K562 (cell line): Measurements from ENCODE around the gene XPOT. TPM values are rescaled to one million over a fixed set of nuclear protein-coding genes. Genes with fewer than 3 reads are reported as not detected.

ENCODE experiments used
- ARID2 ChIP-seq: fragments of 450-650 bp; IDR thresholded peaks from 2 replicates; pipeline ENCODE4 v1.6.1; 2017; ENCODE audit warnings: antibody characterized with exemption, mild to moderate bottlenecking
- CHCHD3 ChIP-seq: fragments of 250-450 bp; sonication (Bioruptor Pico); IDR thresholded peaks from 2 replicates; pipeline ENCODE4 v2.1.2; 2022; ENCODE audit warnings: mild to moderate bottlenecking
- CREBBP ChIP-seq: IDR thresholded peaks from one replicate; pipeline ENCODE4 v1.6.1; 2012; ENCODE audit warnings: low read depth, mild to moderate bottlenecking, control low read depth, inconsistent platforms, low read length
- EGR1 ChIP-seq: fragments of 450-650 bp; conservative IDR thresholded peaks from 2 replicates; pipeline ENCODE4 v1.6.1; 2017; ENCODE audit warnings: mild to moderate bottlenecking
- GATAD2B ChIP-seq: fragments of 450-650 bp; IDR thresholded peaks from 2 replicates; pipeline ENCODE4 v1.6.1; 2017; ENCODE audit warnings: mild to moderate bottlenecking, borderline replicate concordance
- MCM3 ChIP-seq: fragments of 450-650 bp; IDR thresholded peaks from 2 replicates; pipeline ENCODE4 v1.6.1; 2016
- NFXL1 ChIP-seq: fragments of 450-650 bp; formaldehyde crosslinking; IDR thresholded peaks from 2 replicates; pipeline ENCODE4 v1.4.0; 2021; ENCODE audit warnings: mild to moderate bottlenecking
- SMC3 ChIP-seq: conservative IDR thresholded peaks from 2 replicates; pipeline ENCODE4 v1.6.1; 2011; ENCODE audit warnings: low read depth, low read length, improper control_type of control experiment; ENCODE audit not compliant: insufficient read depth
- STAG1 ChIP-seq: sonication (generic); formaldehyde crosslinking; IDR thresholded peaks from 2 replicates; pipeline ENCODE4 v1.5.0; 2020; ENCODE audit warnings: missing genetic modification reagents, borderline replicate concordance
- TBL1XR1 ChIP-seq, 2 experiments: IDR thresholded peaks; 2 replicates each; pipeline ENCODE4 v1.6.1; 2012; ENCODE audit warnings: improper control_type of control experiment in 2 of 2, low read length in 2 of 2, mild to moderate bottlenecking in 1 of 2
- ZBTB9 ChIP-seq: fragments of 450-650 bp; formaldehyde crosslinking; IDR thresholded peaks from 2 replicates; pipeline ENCODE4 v1.4.0; 2020; ENCODE audit warnings: mild to moderate bottlenecking, moderate library complexity
- ZNF324 ChIP-seq: fragments of 250-450 bp; sonication (Bioruptor Pico); IDR thresholded peaks from 2 replicates; pipeline ENCODE4 v1.4.0; 2020; ENCODE audit warnings: mild to moderate bottlenecking
- ZNF445 ChIP-seq: fragments of 250-450 bp; sonication (Bioruptor Pico); IDR thresholded peaks from 2 replicates; pipeline ENCODE4 v1.4.0; 2020; ENCODE audit warnings: low read depth, mild to moderate bottlenecking, moderate library complexity
- polyA plus RNA-seq, 8 experiments: library from polyadenylated mRNA; depleted of rRNA in 4 of 8; stranded (reverse) in 5 of 8; unstranded in 3 of 8; fragments of >200 nt; fragmentation: Nextera tagmentation in 2 of 8; fragmentation: Illumina TruSeq in 1 of 8; extraction: Ambion mirVana in 2 of 8; extraction: Trizol in 1 of 8; gene quantifications; 2 replicates each; pipeline versions ENCODE4 v1.2.1 to v1.2.3, GENCODE V29; 2011 to 2014; ENCODE audit warnings: inconsistent platforms in 1 of 8, missing spikeins in 1 of 8
- total RNA-seq, 7 experiments: library from RNA; depleted of rRNA in 6 of 7; stranded (reverse); fragments of >200 nt in 6 of 7; fragmentation: Illumina TruSeq in 2 of 7; extraction: Trizol in 2 of 7; gene quantifications; 2 replicates each; pipeline versions ENCODE4 v1.2.1 to v1.2.3, GENCODE V29; 2011 to 2021; ENCODE audit warnings: low replicate concordance in 1 of 7
- TF ChIP-seq, protein P1 (sequence below): IDR thresholded peaks from 3 replicates; pipeline ENCODE4 v1.6.1; 2011; ENCODE audit warnings: borderline replicate concordance, mild to moderate bottlenecking, moderate library complexity; ENCODE audit not compliant: insufficient read length; ENCODE audit errors: extremely low read depth
- TF ChIP-seq, protein P2 (sequence below): fragments of 450-650 bp; IDR thresholded peaks from one replicate; pipeline ENCODE4 v1.6.1; 2018; ENCODE audit warnings: mild to moderate bottlenecking, moderate library complexity; ENCODE audit not compliant: partially characterized antibody

Gene XPOT
- total and polyA plus RNA-seq, 9 of the 15 experiments (the other 6 are each of a cell fraction or from before 2014, with no cell fraction given): 26.2 to 192 (median 102) TPM

GRCh38 chr12:64403707-64404469, at the start of gene XPOT (continued):
- TF ChIP-seq, protein P1, sequence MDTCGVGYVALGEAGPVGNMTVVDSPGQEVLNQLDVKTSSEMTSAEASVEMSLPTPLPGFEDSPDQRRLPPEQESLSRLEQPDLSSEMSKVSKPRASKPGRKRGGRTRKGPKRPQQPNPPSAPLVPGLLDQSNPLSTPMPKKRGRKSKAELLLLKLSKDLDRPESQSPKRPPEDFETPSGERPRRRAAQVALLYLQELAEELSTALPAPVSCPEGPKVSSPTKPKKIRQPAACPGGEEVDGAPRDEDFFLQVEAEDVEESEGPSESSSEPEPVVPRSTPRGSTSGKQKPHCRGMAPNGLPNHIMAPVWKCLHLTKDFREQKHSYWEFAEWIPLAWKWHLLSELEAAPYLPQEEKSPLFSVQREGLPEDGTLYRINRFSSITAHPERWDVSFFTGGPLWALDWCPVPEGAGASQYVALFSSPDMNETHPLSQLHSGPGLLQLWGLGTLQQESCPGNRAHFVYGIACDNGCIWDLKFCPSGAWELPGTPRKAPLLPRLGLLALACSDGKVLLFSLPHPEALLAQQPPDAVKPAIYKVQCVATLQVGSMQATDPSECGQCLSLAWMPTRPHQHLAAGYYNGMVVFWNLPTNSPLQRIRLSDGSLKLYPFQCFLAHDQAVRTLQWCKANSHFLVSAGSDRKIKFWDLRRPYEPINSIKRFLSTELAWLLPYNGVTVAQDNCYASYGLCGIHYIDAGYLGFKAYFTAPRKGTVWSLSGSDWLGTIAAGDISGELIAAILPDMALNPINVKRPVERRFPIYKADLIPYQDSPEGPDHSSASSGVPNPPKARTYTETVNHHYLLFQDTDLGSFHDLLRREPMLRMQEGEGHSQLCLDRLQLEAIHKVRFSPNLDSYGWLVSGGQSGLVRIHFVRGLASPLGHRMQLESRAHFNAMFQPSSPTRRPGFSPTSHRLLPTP: no peak
- TF ChIP-seq TBL1XR1 (IDR thresholded peaks at IDR 0.05; ENCODE audit: low read length in 2 of 2) (no peak), ZNF445 (CRISPR knock-in tag) (no peak), ARID2 (no peak), CREBBP (no peak), EGR1 (peak; percentile 47; the same call in 1 of the 2 replicates), ZBTB9 (CRISPR knock-in tag) (no peak; the same call in 1 of the 2 replicates), STAG1 (CRISPR knock-in tag) (no peak), CHCHD3 (CRISPR knock-in tag) (no peak), NFXL1 (CRISPR knock-in tag) (no peak), SMC3 (no peak), ZNF324 (CRISPR knock-in tag) (no peak), MCM3 (no peak), GATAD2B (peak; percentile 76; the same call in 1 of the 2 replicates)
- TF ChIP-seq, protein P2, sequence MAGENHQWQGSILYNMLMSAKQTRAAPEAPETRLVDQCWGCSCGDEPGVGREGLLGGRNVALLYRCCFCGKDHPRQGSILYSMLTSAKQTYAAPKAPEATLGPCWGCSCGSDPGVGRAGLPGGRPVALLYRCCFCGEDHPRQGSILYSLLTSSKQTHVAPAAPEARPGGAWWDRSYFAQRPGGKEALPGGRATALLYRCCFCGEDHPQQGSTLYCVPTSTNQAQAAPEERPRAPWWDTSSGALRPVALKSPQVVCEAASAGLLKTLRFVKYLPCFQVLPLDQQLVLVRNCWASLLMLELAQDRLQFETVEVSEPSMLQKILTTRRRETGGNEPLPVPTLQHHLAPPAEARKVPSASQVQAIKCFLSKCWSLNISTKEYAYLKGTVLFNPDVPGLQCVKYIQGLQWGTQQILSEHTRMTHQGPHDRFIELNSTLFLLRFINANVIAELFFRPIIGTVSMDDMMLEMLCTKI: no peak
